ENCODE measurements around the gene APOA5. TPM values are rescaled to one million over a fixed set of nuclear protein-coding genes. Genes with fewer than 3 reads are reported as not detected.

Gene APOA5
- polyA plus RNA-seq, 2 of the 4 experiments (the other 2 are of a cell fraction): not detected

DNA sequence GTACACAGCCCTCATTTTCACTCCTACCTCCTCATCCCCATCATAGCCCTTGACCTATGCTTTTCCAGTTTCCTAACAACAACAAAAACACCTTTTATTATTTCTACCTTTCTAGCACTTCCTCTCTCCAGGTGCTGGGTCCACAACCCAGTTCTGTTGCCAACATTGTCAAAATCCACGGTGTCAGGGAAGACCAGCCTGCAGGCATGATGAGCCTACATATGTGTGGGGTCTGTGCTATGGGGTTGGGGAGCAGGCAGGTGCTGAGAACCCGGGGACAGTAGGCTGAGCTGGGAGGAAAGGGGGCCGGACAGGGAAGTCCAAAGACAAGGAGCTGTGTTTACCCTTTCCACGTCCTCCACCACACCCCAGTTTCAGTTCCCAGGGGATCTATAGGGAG lies 3.1 kb downstream of the APOA5 start:
- peak overlapping the region; percentile 94 to 97 for H3K27ac ChIP-seq
- H3K9me3 ChIP-seq: no peaks in the 10 kb centered on the region
- DNase-seq (ENCODE audit: low read depth in 1 of 2, low spot score in 1 of 2) (no peak), ATAC-seq (no peak), FAIRE-seq (no peak)
- peaks cover 10% of the 10 kb centered on the region; the same call in 1 of the 3 replicates for H3K4me1 ChIP-seq
- 58% methylated on average over 4 of the region's 4 CpGs for WGBS (ENCODE audit: missing lambda C conversion rate)
- TF ChIP-seq NR3C1 (IDR thresholded peaks at IDR 0.05): no peak
- TF ChIP-seq, protein P1, sequence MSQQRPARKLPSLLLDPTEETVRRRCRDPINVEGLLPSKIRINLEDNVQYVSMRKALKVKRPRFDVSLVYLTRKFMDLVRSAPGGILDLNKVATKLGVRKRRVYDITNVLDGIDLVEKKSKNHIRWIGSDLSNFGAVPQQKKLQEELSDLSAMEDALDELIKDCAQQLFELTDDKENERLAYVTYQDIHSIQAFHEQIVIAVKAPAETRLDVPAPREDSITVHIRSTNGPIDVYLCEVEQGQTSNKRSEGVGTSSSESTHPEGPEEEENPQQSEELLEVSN (IDR thresholded peaks at IDR 0.05; ENCODE audit: borderline replicate concordance, low read depth): no peak
- no peak for TF ChIP-seq CEBPB (IDR thresholded peaks at IDR 0.05)
- TF ChIP-seq RFX5 (IDR thresholded peaks at IDR 0.05): no peak
- no peak for TF ChIP-seq EHF (CRISPR knock-in tag; IDR thresholded peaks at IDR 0.05)
- no peak for TF ChIP-seq ZFP36 (IDR thresholded peaks at IDR 0.05; ENCODE audit: borderline replicate concordance, partially characterized antibody)
- no peak for TF ChIP-seq CBX8 (IDR thresholded peaks at IDR 0.05)
- TF ChIP-seq POLR2A (IDR thresholded peaks at IDR 0.05; ENCODE audit: low read length): no peak
- no peak for TF ChIP-seq CBX2 (IDR thresholded peaks at IDR 0.05; ENCODE audit: borderline replicate concordance, low read depth)
- ChIA-PET CTCF (interaction anchor here (0.5 to 8.8 kb wide), 4 partner anchors 11 to 350 kb away, joined by 3 to 114 read pairs (median 30); partner anchors contain the start of gene APOA1), POLR2A (interaction anchor here (0.6 to 1.2 kb wide), 5 partner anchors 14 to 356 kb away, joined by 3 to 6 read pairs (median 5); partner anchors contain the start of genes BUD13, PAFAH1B2 and SIK3)
- H3K4me2 ChIP-seq: peak overlapping the region; percentile 77
- H3K4me3 ChIP-seq: peak overlapping the region; percentile 94

DNA sequence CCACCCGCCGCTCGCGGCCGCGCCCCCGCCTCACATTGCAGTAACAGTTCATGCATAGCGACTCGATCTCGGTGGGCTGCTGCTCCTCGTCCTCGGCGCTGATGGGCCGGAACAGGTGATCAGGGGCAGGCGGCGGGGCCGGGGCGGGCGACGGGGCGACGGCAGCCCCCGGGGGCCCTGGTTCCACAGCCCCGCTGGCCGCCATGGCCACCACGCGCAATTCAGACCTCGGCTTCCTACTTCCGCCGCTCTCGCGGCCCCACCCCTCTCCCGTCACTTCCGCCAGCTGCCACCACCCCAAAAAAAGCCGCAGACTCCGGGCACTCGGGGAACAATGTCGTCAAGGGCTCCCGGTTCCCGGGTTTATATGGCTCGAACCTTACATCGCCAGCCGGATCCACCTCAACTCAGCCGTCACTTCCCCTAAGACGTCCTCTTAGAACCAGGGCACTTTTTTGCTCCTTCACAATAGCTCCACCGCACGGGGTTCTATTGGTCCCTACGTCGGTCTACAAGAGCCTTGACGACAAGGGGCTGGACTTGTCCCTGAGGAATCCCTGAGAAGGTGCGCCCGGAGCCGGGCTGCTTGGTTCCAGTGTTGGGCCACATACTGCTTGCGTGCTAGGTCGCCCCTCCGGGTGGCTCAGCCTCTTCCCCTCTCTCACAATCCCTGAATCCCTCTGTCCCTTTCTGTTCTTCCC lies 3.7 kb downstream of the APOA5 start, which contains the start of gene ZPR1:
ZPR1 (minus strand) TSS at position 238 of the 701 bp plus-strand sequence; CDS start at position 205, 33 bp downstream.
- Histone ChIP-seq H3K4me1 (peaks cover 10% of the 10 kb centered on the region; the same call in 1 of the 3 replicates), H3K4me3 (peak within 1 kb of the TSS; percentile 94), H3K9me3 (no peaks in the 10 kb centered on the region), H3K27ac (peak within 1 kb of the TSS; percentile 94 to 97), H3K4me2 (peak within 1 kb of the TSS; percentile 77)
- DNase-seq (ENCODE audit: low read depth in 1 of 2, low spot score in 1 of 2): peak; percentile 58 to 82
- TF ChIP-seq POLR2A (IDR thresholded peaks at IDR 0.05; ENCODE audit: low read length) (peak; percentile 76), PHF8 (IDR thresholded peaks at IDR 0.05; ENCODE audit: borderline replicate concordance, low read depth) (peak; percentile 91; the same call in 1 of the 2 replicates), JUN (IDR thresholded peaks at IDR 0.05) (peak; percentile 41 to 87; a peak in 3 of 5 replicates), MYC (IDR thresholded peaks at IDR 0.05; ENCODE audit: borderline replicate concordance, low read length) (0 out of 2 replicates have a peak, but pooled peaks have one; percentile 62), KDM5A (IDR thresholded peaks at IDR 0.05) (0 out of 2 replicates have a peak, but pooled peaks have one; percentile 33), NPAS2 (CRISPR knock-in tag; IDR thresholded peaks at IDR 0.05; ENCODE audit: borderline replicate concordance) (no peak)
- TF ChIP-seq, protein P2, sequence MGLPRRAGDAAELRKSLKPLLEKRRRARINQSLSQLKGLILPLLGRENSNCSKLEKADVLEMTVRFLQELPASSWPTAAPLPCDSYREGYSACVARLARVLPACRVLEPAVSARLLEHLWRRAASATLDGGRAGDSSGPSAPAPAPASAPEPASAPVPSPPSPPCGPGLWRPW (IDR thresholded peaks at IDR 0.05): no peak
- TF ChIP-seq, protein P3, sequence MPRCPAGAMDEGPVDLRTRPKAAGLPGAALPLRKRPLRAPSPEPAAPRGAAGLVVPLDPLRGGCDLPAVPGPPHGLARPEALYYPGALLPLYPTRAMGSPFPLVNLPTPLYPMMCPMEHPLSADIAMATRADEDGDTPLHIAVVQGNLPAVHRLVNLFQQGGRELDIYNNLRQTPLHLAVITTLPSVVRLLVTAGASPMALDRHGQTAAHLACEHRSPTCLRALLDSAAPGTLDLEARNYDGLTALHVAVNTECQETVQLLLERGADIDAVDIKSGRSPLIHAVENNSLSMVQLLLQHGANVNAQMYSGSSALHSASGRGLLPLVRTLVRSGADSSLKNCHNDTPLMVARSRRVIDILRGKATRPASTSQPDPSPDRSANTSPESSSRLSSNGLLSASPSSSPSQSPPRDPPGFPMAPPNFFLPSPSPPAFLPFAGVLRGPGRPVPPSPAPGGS (IDR thresholded peaks at IDR 0.05): peak; percentile 70; the same call in 2 of the 3 replicates
- TF ChIP-seq, protein P4, sequence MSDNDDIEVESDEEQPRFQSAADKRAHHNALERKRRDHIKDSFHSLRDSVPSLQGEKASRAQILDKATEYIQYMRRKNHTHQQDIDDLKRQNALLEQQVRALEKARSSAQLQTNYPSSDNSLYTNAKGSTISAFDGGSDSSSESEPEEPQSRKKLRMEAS (IDR thresholded peaks at IDR 0.05): peak; percentile 56
- TF ChIP-seq, protein P5, sequence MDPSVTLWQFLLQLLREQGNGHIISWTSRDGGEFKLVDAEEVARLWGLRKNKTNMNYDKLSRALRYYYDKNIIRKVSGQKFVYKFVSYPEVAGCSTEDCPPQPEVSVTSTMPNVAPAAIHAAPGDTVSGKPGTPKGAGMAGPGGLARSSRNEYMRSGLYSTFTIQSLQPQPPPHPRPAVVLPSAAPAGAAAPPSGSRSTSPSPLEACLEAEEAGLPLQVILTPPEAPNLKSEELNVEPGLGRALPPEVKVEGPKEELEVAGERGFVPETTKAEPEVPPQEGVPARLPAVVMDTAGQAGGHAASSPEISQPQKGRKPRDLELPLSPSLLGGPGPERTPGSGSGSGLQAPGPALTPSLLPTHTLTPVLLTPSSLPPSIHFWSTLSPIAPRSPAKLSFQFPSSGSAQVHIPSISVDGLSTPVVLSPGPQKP (IDR thresholded peaks at IDR 0.05; ENCODE audit: low read depth, low read length): 0 out of 2 replicates have a peak, but pooled peaks have one; percentile 29
- TF ChIP-seq, protein P6, sequence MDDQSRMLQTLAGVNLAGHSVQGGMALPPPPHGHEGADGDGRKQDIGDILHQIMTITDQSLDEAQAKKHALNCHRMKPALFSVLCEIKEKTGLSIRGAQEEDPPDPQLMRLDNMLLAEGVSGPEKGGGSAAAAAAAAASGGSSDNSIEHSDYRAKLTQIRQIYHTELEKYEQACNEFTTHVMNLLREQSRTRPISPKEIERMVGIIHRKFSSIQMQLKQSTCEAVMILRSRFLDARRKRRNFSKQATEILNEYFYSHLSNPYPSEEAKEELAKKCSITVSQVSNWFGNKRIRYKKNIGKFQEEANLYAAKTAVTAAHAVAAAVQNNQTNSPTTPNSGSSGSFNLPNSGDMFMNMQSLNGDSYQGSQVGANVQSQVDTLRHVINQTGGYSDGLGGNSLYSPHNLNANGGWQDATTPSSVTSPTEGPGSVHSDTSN (IDR thresholded peaks at IDR 0.05): peak; percentile 58; the same call in 1 of the 2 replicates
- FAIRE-seq: no peak
- POLR2A ChIA-PET: interaction anchor here (0.6 to 1.3 kb wide), 6 partner anchors 13 to 356 kb away, joined by 3 to 6 read pairs (median 4); partner anchors contain the start of genes APOA4, BUD13, PAFAH1B2 and SIK3
- ATAC-seq: peak; percentile 85 to 89
- 3% methylated on average over 13 of the region's 56 CpGs for WGBS (ENCODE audit: missing lambda C conversion rate)
- CTCF ChIA-PET: interaction anchor here (0.5 to 8.8 kb wide), 6 partner anchors 10 to 350 kb away, joined by 3 to 114 read pairs (median 6); partner anchors contain the start of gene APOA1
